ENCODE measurements around the gene TRIM47. TPM values are rescaled to one million over a fixed set of nuclear protein-coding genes. Genes with fewer than 3 reads are reported as not detected.
A peak's percentile ranks its signal among the peaks of the same experiment; 100 is the strongest.

The TRIM47 gene
- total RNA-seq, 2 experiments from 2014 or later: 25.9 to 41.9 TPM

DNA sequence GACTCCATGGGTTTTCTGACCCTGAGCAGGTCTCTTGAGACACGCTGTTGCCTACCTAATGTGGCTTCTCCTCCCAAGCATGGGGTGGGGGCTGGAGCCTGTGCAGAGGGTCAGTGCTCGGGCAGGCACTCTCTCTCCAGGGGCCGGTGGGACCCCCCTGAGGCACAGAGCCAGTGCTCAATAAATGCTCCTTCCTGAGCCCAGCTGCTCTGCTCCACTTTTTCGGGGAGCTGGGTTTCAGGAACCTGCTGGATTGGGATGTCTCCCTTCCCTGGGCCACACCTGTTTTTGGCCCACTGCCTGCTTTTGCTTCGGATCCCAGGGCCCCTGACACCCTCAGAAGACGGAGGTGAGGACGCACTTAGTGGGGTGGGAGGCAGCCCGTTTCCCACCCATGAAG is 19.7 kb upstream of the TRIM47 start:
- Histone ChIP-seq H3K4me1 (ENCODE audit: insufficient read depth, low read length, poor library complexity, severe bottlenecking) (peaks cover 25% of the 10 kb centered on the region), H3K79me2 (ENCODE audit: insufficient read depth, low read depth, low read length) (peaks cover 22% of the 10 kb centered on the region), H3K4me3 (ENCODE audit: low read depth, low read length, poor library complexity, severe bottlenecking) (no peak overlapping the region), H3K9me3 (ENCODE audit: low read length) (no peaks in the 10 kb centered on the region), H4K20me1 (ENCODE audit: insufficient read depth, low read length) (no peaks in the 10 kb centered on the region), H2AFZ (ENCODE audit: low read length) (no peak overlapping the region), H3K27ac (ENCODE audit: low read depth, low read length, poor library complexity, severe bottlenecking) (no peak overlapping the region), H3K4me2 (ENCODE audit: low read length) (no peak overlapping the region), H3K9me2 (ENCODE audit: insufficient read depth, low read length) (no peaks in the 10 kb centered on the region), H3K36me3 (ENCODE audit: insufficient read depth, low read length) (peaks cover 59% of the 10 kb centered on the region)
- TF ChIP-seq CTCF (conservative IDR thresholded peaks at IDR 0.05; ENCODE audit: low read length): no peak
- TF ChIP-seq EZH2phosphoT487 (IDR thresholded peaks at IDR 0.05; ENCODE audit: borderline replicate concordance, low read depth, low read length): no peak
- CTCF ChIA-PET (ENCODE audit: unreplicated experiment): no interaction called here
- BruUV-seq (replicated peaks): no TSS peak
- POLR2A ChIA-PET: interaction anchor here (0.5 to 1.3 kb wide), 5 partner anchors 11 to 363 kb away, joined by 3 to 4 read pairs (median 3); no protein-coding TSS in a partner anchor
- no peak for DNase-seq (ENCODE audit: low spot score)
- intact Hi-C loops (cut with micrococcal nuclease; ENCODE audit: unreplicated experiment): no loop called here

GRCh38 chr17:75897160-75898019 is 19.0 kb upstream of the TRIM47 start:
- H3K4me1 ChIP-seq (ENCODE audit: insufficient read depth, low read length, poor library complexity, severe bottlenecking): peaks cover 23% of the 10 kb centered on the region
- peak overlapping the region; percentile 80 for H3K4me3 ChIP-seq (ENCODE audit: low read depth, low read length, poor library complexity, severe bottlenecking)
- TF ChIP-seq CTCF (conservative IDR thresholded peaks at IDR 0.05; ENCODE audit: low read length) (no peak), EZH2phosphoT487 (IDR thresholded peaks at IDR 0.05; ENCODE audit: borderline replicate concordance, low read depth, low read length) (no peak)
- H2AFZ ChIP-seq (ENCODE audit: low read length): 0 out of 2 replicates have a peak overlapping the region, but pooled peaks have one; percentile 33
- H3K4me2 ChIP-seq (ENCODE audit: low read length): peak overlapping the region; percentile 95
- H3K79me2 ChIP-seq (ENCODE audit: insufficient read depth, low read depth, low read length): peaks cover 20% of the 10 kb centered on the region
- no peak for DNase-seq (ENCODE audit: low spot score)
- TSS peak; percentile 60 for BruUV-seq (replicated peaks)
- intact Hi-C loops (cut with micrococcal nuclease; ENCODE audit: unreplicated experiment): loop anchor here (2.0 kb wide), 1 partner anchor 119 kb away; a partner anchor contains a TSS
- H3K36me3 ChIP-seq (ENCODE audit: insufficient read depth, low read length): peaks cover 53% of the 10 kb centered on the region
- POLR2A ChIA-PET: interaction anchor here (0.5 to 2.1 kb wide), 5 partner anchors 8 to 83 kb away, joined by 3 to 12 read pairs (median 4); no protein-coding TSS in a partner anchor
- H3K9me2 ChIP-seq (ENCODE audit: insufficient read depth, low read length): no peaks in the 10 kb centered on the region
- peak overlapping the region; percentile 55 for H3K27ac ChIP-seq (ENCODE audit: low read depth, low read length, poor library complexity, severe bottlenecking)
- no peaks in the 10 kb centered on the region for H4K20me1 ChIP-seq (ENCODE audit: insufficient read depth, low read length)
- H3K9me3 ChIP-seq (ENCODE audit: low read length): no peaks in the 10 kb centered on the region
- CTCF ChIA-PET (ENCODE audit: unreplicated experiment): interaction anchor here (1.1 to 2.0 kb wide), 2 partner anchors 12 to 42 kb away, joined by 4 to 10 read pairs; partner anchors contain the start of gene WBP2
